ENCODE data around the gene RAMP1. TPM values are rescaled to one million over a fixed set of nuclear protein-coding genes. Genes with fewer than 3 reads are reported as not detected.

RAMP1 gene
- total and polyA plus RNA-seq, 2 donors (not counting 1 experiment from before 2014, with no cell fraction given): 15.7 TPM; not detected in 1

- Histone ChIP-seq H4K20me1 (ENCODE audit: control insufficient read depth, insufficient read depth, low read length, poor library complexity, severe bottlenecking) (no peaks in the 10 kb centered on the region), H3K4me1 (ENCODE audit: control insufficient read depth in 2 of 2, insufficient read depth in 2 of 2, low read length in 2 of 2) (peaks cover 6 to 7% of the 10 kb centered on the region in 2 donors), H3K27me3 (replicated peaks in 1 of 4; ENCODE audit: control extremely low read depth in 1 of 4, control insufficient read depth in 3 of 4, insufficient read depth in 4 of 4, low read length in 3 of 4) (peaks cover 0 to 18% (median 6%) of the 10 kb centered on the region in 4 experiments), H3K4me2 (replicated peaks; ENCODE audit: low read depth, low read length, poor library complexity, severe bottlenecking) (peak overlapping the region; percentile 47), H3K27ac (ENCODE audit: low read length in 2 of 2) (no peak overlapping the region), H3K4me3 (ENCODE audit: control extremely low read depth in 1 of 5, extremely low read depth in 1 of 5, insufficient read depth in 1 of 5, low read depth in 2 of 5, low read length in 4 of 5) (no peak overlapping the region), H3K9me3 (ENCODE audit: control extremely low read depth in 1 of 3, control insufficient read depth in 2 of 3, insufficient read depth in 1 of 3, low read length in 2 of 3) (peaks cover 0 to 7% (median 0%) of the 10 kb centered on the region in 3 donors), H3K36me3 (replicated peaks in 1 of 2; ENCODE audit: control extremely low read depth in 1 of 2, control insufficient read depth in 1 of 2, extremely low read depth in 1 of 2, insufficient read depth in 2 of 2, low read length in 1 of 2) (no peaks in the 10 kb centered on the region), H2AFZ (ENCODE audit: insufficient read depth, low read depth, low read length, poor library complexity, severe bottlenecking) (peak overlapping the region; percentile 28), H3K79me2 (ENCODE audit: control insufficient read depth, insufficient read depth, low read length) (no peaks in the 10 kb centered on the region), H3K9ac (ENCODE audit: low read length) (no peak overlapping the region)
- intact Hi-C loops (cut with micrococcal nuclease): no loop called here
- TF ChIP-seq EZH2 (IDR thresholded peaks at IDR 0.05; ENCODE audit: borderline replicate concordance, insufficient read depth, low read depth, low read length, poor library complexity, severe bottlenecking) (no peak), CTCF (IDR thresholded peaks at IDR 0.05) (no peak)
- no peak overlapping the region for H3K4me3 Mint-ChIP-seq
- no peaks in the 10 kb centered on the region for H3K9me3 Mint-ChIP-seq (ENCODE audit: insufficient read depth)
- ATAC-seq (ENCODE audit: low read depth) (no peak), DNase-seq (no peak)
- H3K4me1 Mint-ChIP-seq: peaks cover 5% of the 10 kb centered on the region
- peaks cover 31% of the 10 kb centered on the region for H3K27me3 Mint-ChIP-seq
- CTCF ChIA-PET: no interaction called here
- 24% methylated on average over 63 of the region's 64 CpGs for WGBS (ENCODE audit: insufficient coverage)
- POLR2A ChIA-PET: no interaction called here
- H3K27ac Mint-ChIP-seq: no peak overlapping the region
Observed at GRCh38 chr2:237955640-237956401, 96.4 kb downstream of the RAMP1 start.

- Mint-ChIP-seq H3K27me3 (peaks cover 31% of the 10 kb centered on the region), H3K9me3 (ENCODE audit: insufficient read depth) (no peaks in the 10 kb centered on the region), H3K4me1 (peaks cover 5% of the 10 kb centered on the region), H3K27ac (no peak overlapping the region), H3K4me3 (no peak overlapping the region)
- Histone ChIP-seq H3K4me3 (ENCODE audit: control extremely low read depth in 1 of 5, extremely low read depth in 1 of 5, insufficient read depth in 1 of 5, low read depth in 2 of 5, low read length in 4 of 5) (no peak overlapping the region), H3K9me3 (ENCODE audit: control extremely low read depth in 1 of 3, control insufficient read depth in 2 of 3, insufficient read depth in 1 of 3, low read length in 2 of 3) (peaks cover 0 to 11% (median 2%) of the 10 kb centered on the region in 3 donors), H3K4me1 (ENCODE audit: control insufficient read depth in 2 of 2, insufficient read depth in 2 of 2, low read length in 2 of 2) (peaks cover 6 to 7% of the 10 kb centered on the region in 2 donors), H2AFZ (ENCODE audit: insufficient read depth, low read depth, low read length, poor library complexity, severe bottlenecking) (peak overlapping the region; percentile 28), H4K20me1 (ENCODE audit: control insufficient read depth, insufficient read depth, low read length, poor library complexity, severe bottlenecking) (no peaks in the 10 kb centered on the region), H3K4me2 (replicated peaks; ENCODE audit: low read depth, low read length, poor library complexity, severe bottlenecking) (peak overlapping the region; percentile 47), H3K27me3 (replicated peaks in 1 of 4; ENCODE audit: control extremely low read depth in 1 of 4, control insufficient read depth in 3 of 4, insufficient read depth in 4 of 4, low read length in 3 of 4) (peaks cover 0 to 18% (median 6%) of the 10 kb centered on the region in 4 experiments), H3K79me2 (ENCODE audit: control insufficient read depth, insufficient read depth, low read length) (no peaks in the 10 kb centered on the region), H3K36me3 (replicated peaks in 1 of 2; ENCODE audit: control extremely low read depth in 1 of 2, control insufficient read depth in 1 of 2, extremely low read depth in 1 of 2, insufficient read depth in 2 of 2, low read length in 1 of 2) (no peaks in the 10 kb centered on the region), H3K9ac (ENCODE audit: low read length) (no peak overlapping the region), H3K27ac (ENCODE audit: low read length in 2 of 2) (no peak overlapping the region)
- POLR2A ChIA-PET: no interaction called here
- ATAC-seq (ENCODE audit: low read depth): no peak
- no peak for DNase-seq
- CTCF ChIA-PET: no interaction called here
- WGBS (ENCODE audit: insufficient coverage): 25% methylated on average over 18 of the region's 23 CpGs
- TF ChIP-seq CTCF (IDR thresholded peaks at IDR 0.05) (no peak), EZH2 (IDR thresholded peaks at IDR 0.05; ENCODE audit: borderline replicate concordance, insufficient read depth, low read depth, low read length, poor library complexity, severe bottlenecking) (no peak)
- intact Hi-C loops (cut with micrococcal nuclease): no loop called here
Observed at GRCh38 chr2:237956402-237956736, 96.9 kb downstream of the RAMP1 start.

Measured in B cell (primary cell).